ENCODE data around the gene HRC.
"Not testable (repeated sequence)": the region's sequence is repeated elsewhere in the genome, so short reads cannot be mapped to it uniquely, and the experiment has no call there.

The HRC gene

GRCh38 chr19:49135686-49136085 lies 19.5 kb downstream of the HRC start:
- no peak for DNase-seq (ENCODE audit: low read depth)

GRCh38 chr19:49133621-49134454 lies 21.4 kb downstream of the HRC start:
- peak; percentile 45 for DNase-seq (ENCODE audit: low read depth)

- DNase-seq (ENCODE audit: low read depth), result no peak
These were observed 22.1 kb downstream of the HRC start for GRCh38 chr19:49132974-49133609.

- DNase-seq (ENCODE audit: low read depth), result no peak
These were observed 24.9 kb downstream of the HRC start for GRCh38 chr19:49130325-49130724.

GRCh38 chr19:49129238-49129583 lies 26.0 kb downstream of the HRC start:
- DNase-seq (ENCODE audit: low read depth), result no peak

- no peak for DNase-seq (ENCODE audit: low read depth)
These were observed 26.5 kb downstream of the HRC start for GRCh38 chr19:49128545-49129237.

GRCh38 chr19:49127674-49128544 lies 27.3 kb downstream of the HRC start:
- peak; percentile 92 for DNase-seq (ENCODE audit: low read depth)

GRCh38 chr19:49127225-49127624 lies 28.0 kb downstream of the HRC start:
- not testable (repeated sequence) for DNase-seq (ENCODE audit: low read depth)

- no peak for DNase-seq (ENCODE audit: low read depth)
These were observed 28.6 kb downstream of the HRC start for GRCh38 chr19:49126575-49126974.

GRCh38 chr19:49125025-49125731 lies 30.0 kb downstream of the HRC start:
- no peak for DNase-seq (ENCODE audit: low read depth)

- not testable (repeated sequence) for DNase-seq (ENCODE audit: low read depth)
These were observed 31.9 kb downstream of the HRC start for GRCh38 chr19:49123285-49123684.

- DNase-seq (ENCODE audit: low read depth), result peak; percentile 44
These were observed 33.4 kb downstream of the HRC start for GRCh38 chr19:49121841-49122240.

- DNase-seq (ENCODE audit: low read depth), result no peak
These were observed 34.3 kb downstream of the HRC start for GRCh38 chr19:49120868-49121267.

GRCh38 chr19:49120325-49120683 lies 34.9 kb downstream of the HRC start:
- DNase-seq (ENCODE audit: low read depth), result no peak

GRCh38 chr19:49119411-49120324 lies 35.5 kb downstream of the HRC start, which contains the start of gene PPFIA3:
Gene PPFIA3 (plus strand): TSS chr19:49119544. CDS start chr19:49127874, 8,330 bp downstream.
- peak; percentile 48 for DNase-seq (ENCODE audit: low read depth)

- peak; percentile 92 for DNase-seq (ENCODE audit: low read depth)
These were observed 36.4 kb downstream of the HRC start, which contains the start of gene C19orf73 for GRCh38 chr19:49118565-49119410. Gene C19orf73 (minus strand): TSS chr19:49119143. CDS start chr19:49119022, 121 bp downstream.

- no peak for DNase-seq (ENCODE audit: low read depth)
These were observed 37.3 kb downstream of the HRC start for GRCh38 chr19:49117677-49118564.

- no peak for DNase-seq (ENCODE audit: low read depth)
These were observed 38.7 kb downstream of the HRC start for GRCh38 chr19:49116544-49116943.
